HepG2 (cell line): Measurements from ENCODE around the gene SGTB. TPM values are rescaled to one million over a fixed set of nuclear protein-coding genes. Genes with fewer than 3 reads are reported as not detected.

Experiments used
- CBX2 ChIP-seq, 2 experiments: fragments of 200-600 bp in 1 of 2; sonication (generic); formaldehyde crosslinking in 1 of 2; IDR thresholded peaks; 2 replicates each; pipeline versions ENCODE4 v1.7.0 to v1.8.1; 2018 to 2022; ENCODE audit warnings: low read depth in 2 of 2, low read length in 1 of 2, mild to moderate bottlenecking in 1 of 2, missing genetic modification reagents in 1 of 2
- DDIT3 ChIP-seq: sonication (generic); formaldehyde crosslinking; IDR thresholded peaks from 2 replicates; pipeline ENCODE4 v1.4.0; 2020; ENCODE audit warnings: mild to moderate bottlenecking, missing genetic modification reagents
- KAT7 ChIP-seq: IDR thresholded peaks from 2 replicates; pipeline ENCODE4 v1.6.1; 2018; ENCODE audit warnings: borderline replicate concordance, missing compliant biosample characterization
- KIAA2018 ChIP-seq: sonication (generic); formaldehyde crosslinking; IDR thresholded peaks from 2 replicates; pipeline ENCODE4 v1.5.0; 2020; ENCODE audit warnings: mild to moderate bottlenecking, missing genetic modification reagents, borderline replicate concordance
- MYPOP ChIP-seq: sonication (generic); formaldehyde crosslinking; IDR thresholded peaks from 2 replicates; pipeline ENCODE4 v1.8.1; 2023; ENCODE audit warnings: mild to moderate bottlenecking, moderate library complexity, missing genetic modification reagents
- NBN ChIP-seq: fragments of 450-650 bp; conservative IDR thresholded peaks from 2 replicates; pipeline ENCODE4 v1.6.1; 2017
- SAP130 ChIP-seq: IDR thresholded peaks from 2 replicates; pipeline ENCODE4 v1.6.1; 2016; ENCODE audit warnings: low read depth
- SKI ChIP-seq: fragments of 450-650 bp; IDR thresholded peaks from one replicate; pipeline ENCODE4 v1.6.1; 2018; ENCODE audit warnings: mild to moderate bottlenecking; ENCODE audit not compliant: partially characterized antibody
- TCF7 ChIP-seq: sonication (generic); IDR thresholded peaks from 2 replicates; pipeline ENCODE4 v1.6.1; 2016; ENCODE audit warnings: antibody characterized with exemption, low read depth
- TERF1 ChIP-seq: sonication (generic); formaldehyde crosslinking; IDR thresholded peaks from 2 replicates; pipeline ENCODE4 v1.8.0; 2022; ENCODE audit warnings: mild to moderate bottlenecking, missing genetic modification reagents, moderate library complexity
- THAP7 ChIP-seq: sonication (generic); formaldehyde crosslinking; IDR thresholded peaks from 2 replicates; pipeline ENCODE4 v1.8.1; 2023; ENCODE audit warnings: mild to moderate bottlenecking, missing genetic modification reagents
- ZNF333 ChIP-seq: sonication (generic); formaldehyde crosslinking; IDR thresholded peaks from 2 replicates; pipeline ENCODE4 v1.4.0; 2020; ENCODE audit warnings: mild to moderate bottlenecking, missing genetic modification reagents, borderline replicate concordance
- ZNF552 ChIP-seq: sonication (generic); formaldehyde crosslinking; IDR thresholded peaks from 2 replicates; pipeline ENCODE4 v1.9.0; 2022; ENCODE audit warnings: missing genetic modification reagents, mild to moderate bottlenecking, borderline replicate concordance
- ZNF556 ChIP-seq: sonication (generic); formaldehyde crosslinking; IDR thresholded peaks from 2 replicates; pipeline ENCODE4 v1.4.0; 2020; ENCODE audit warnings: mild to moderate bottlenecking, missing genetic modification reagents, borderline replicate concordance
- ZSCAN29 ChIP-seq: sonication (generic); formaldehyde crosslinking; conservative IDR thresholded peaks from 2 replicates; pipeline ENCODE4 v1.4.0; 2020; ENCODE audit warnings: mild to moderate bottlenecking, missing genetic modification reagents
- polyA plus RNA-seq, 8 experiments: library from polyadenylated mRNA; depleted of rRNA in 3 of 8; stranded (reverse) in 7 of 8; unstranded in 1 of 8; fragments of >200 nt; fragmentation: Illumina TruSeq in 4 of 8; extraction: Trizol in 4 of 8; gene quantifications; 2 replicates each; pipeline versions ENCODE4 v1.2.1 to v1.2.3, GENCODE V29; 2011 to 2016; ENCODE audit warnings: low read depth in 4 of 8, missing spikeins in 1 of 8, mixed read lengths in 1 of 8; ENCODE audit not compliant: insufficient read depth in 1 of 8
- total RNA-seq, 5 experiments: library from RNA; depleted of rRNA; stranded (reverse); fragments of >200 nt; fragmentation: Illumina TruSeq; extraction: Trizol; gene quantifications; 2 replicates each; pipeline ENCODE4 v1.2.3, GENCODE V29; 2016; ENCODE audit warnings: low read depth in 1 of 5
- TF ChIP-seq, protein P1 (sequence below): sonication (generic); formaldehyde crosslinking; IDR thresholded peaks from 2 replicates; pipeline ENCODE4 v1.9.0; 2021; ENCODE audit warnings: missing genetic modification reagents, mild to moderate bottlenecking, borderline replicate concordance

Gene SGTB
- total and polyA plus RNA-seq, 2 of the 13 experiments (the other 11 are each of a cell fraction or from before 2014, with no cell fraction given) = 5.2 to 11.2 TPM

GRCh38 chr5:65721050-65721719 is 724 bp downstream of the SGTB start (continued):
- TF ChIP-seq KIAA2018 (no peak), TCF7 (no peak), SKI (no peak), ZNF552 (CRISPR knock-in tag) (no peak), ZSCAN29 (no peak), DDIT3 (CRISPR knock-in tag) (no peak), NBN (no peak), ZNF333 (CRISPR knock-in tag) (0 out of 2 replicates have a peak, but pooled peaks have one; percentile 8), KAT7 (CRISPR knock-in tag) (0 out of 2 replicates have a peak, but pooled peaks have one; percentile 35), SAP130 (peak; percentile 41), ZNF556 (CRISPR knock-in tag) (0 out of 2 replicates have a peak, but pooled peaks have one; percentile 67), TERF1 (CRISPR knock-in tag) (no peak), MYPOP (peak; percentile 67; the same call in 1 of the 2 replicates), CBX2 (IDR thresholded peaks at IDR 0.05; ENCODE audit: low read depth, low read length) (no peak), CBX2 (CRISPR knock-in tag; IDR thresholded peaks at IDR 0.05; ENCODE audit: low read depth) (no peak), THAP7 (CRISPR knock-in tag) (no peak)
- TF ChIP-seq, protein P1, sequence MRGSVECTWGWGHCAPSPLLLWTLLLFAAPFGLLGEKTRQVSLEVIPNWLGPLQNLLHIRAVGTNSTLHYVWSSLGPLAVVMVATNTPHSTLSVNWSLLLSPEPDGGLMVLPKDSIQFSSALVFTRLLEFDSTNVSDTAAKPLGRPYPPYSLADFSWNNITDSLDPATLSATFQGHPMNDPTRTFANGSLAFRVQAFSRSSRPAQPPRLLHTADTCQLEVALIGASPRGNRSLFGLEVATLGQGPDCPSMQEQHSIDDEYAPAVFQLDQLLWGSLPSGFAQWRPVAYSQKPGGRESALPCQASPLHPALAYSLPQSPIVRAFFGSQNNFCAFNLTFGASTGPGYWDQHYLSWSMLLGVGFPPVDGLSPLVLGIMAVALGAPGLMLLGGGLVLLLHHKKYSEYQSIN (CRISPR knock-in tag) = no peak
